Liver (tissue), 3 donors: ENCODE measurements around the gene NPTN.

Experiments used
- ATF3 ChIP-seq: IDR thresholded peaks from 2 replicates; pipeline ENCODE4 v1.6.1; 2016; ENCODE audit warnings: antibody characterized with exemption
- MAX ChIP-seq: IDR thresholded peaks from 2 replicates; pipeline ENCODE4 v1.6.1; 2016; ENCODE audit warnings: antibody characterized with exemption
- SP1 ChIP-seq: IDR thresholded peaks from 2 replicates; pipeline ENCODE4 v1.6.1; 2018; ENCODE audit warnings: antibody characterized with exemption, mild to moderate bottlenecking
- TF ChIP-seq, protein P1 (sequence below): IDR thresholded peaks from 2 replicates; pipeline ENCODE4 v1.6.1; 2016; ENCODE audit warnings: antibody characterized with exemption
- TF ChIP-seq, protein P2 (sequence below): fragments of 150-350 bp; IDR thresholded peaks from 2 replicates; pipeline ENCODE4 v1.5.1; 2017; ENCODE audit warnings: improper control_type of control experiment, low read depth, low read length; ENCODE audit not compliant: missing input control
- donor health status: healthy.
- donor health status: healthy.

DNA sequence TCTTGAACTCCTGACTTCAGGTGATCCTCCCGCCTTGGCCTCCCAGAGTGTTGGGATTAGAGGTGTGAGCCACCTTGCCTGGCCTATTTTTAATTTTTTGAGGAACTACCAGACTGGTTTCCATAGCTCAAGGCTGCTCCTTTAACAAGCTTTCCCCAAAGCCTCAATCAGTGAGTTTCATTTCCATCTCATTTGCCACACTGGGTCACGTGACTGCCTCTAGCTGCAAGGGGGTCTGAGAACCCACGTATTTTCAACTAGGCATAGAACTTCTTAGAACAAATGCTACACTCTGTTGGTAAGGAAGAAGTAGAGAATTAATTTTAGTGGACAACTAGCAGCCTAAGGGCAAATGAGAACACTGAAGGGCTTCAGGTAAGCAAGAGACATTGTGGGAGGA is 47.9 kb upstream of the NPTN start:
- TF ChIP-seq MAX (no peak), SP1 (no peak), ATF3 (no peak)
- TF ChIP-seq, protein P1, sequence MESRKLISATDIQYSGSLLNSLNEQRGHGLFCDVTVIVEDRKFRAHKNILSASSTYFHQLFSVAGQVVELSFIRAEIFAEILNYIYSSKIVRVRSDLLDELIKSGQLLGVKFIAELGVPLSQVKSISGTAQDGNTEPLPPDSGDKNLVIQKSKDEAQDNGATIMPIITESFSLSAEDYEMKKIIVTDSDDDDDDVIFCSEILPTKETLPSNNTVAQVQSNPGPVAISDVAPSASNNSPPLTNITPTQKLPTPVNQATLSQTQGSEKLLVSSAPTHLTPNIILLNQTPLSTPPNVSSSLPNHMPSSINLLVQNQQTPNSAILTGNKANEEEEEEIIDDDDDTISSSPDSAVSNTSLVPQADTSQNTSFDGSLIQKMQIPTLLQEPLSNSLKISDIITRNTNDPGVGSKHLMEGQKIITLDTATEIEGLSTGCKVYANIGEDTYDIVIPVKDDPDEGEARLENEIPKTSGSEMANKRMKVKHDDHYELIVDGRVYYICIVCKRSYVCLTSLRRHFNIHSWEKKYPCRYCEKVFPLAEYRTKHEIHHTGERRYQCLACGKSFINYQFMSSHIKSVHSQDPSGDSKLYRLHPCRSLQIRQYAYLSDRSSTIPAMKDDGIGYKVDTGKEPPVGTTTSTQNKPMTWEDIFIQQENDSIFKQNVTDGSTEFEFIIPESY = no peak
- TF ChIP-seq, protein P2, sequence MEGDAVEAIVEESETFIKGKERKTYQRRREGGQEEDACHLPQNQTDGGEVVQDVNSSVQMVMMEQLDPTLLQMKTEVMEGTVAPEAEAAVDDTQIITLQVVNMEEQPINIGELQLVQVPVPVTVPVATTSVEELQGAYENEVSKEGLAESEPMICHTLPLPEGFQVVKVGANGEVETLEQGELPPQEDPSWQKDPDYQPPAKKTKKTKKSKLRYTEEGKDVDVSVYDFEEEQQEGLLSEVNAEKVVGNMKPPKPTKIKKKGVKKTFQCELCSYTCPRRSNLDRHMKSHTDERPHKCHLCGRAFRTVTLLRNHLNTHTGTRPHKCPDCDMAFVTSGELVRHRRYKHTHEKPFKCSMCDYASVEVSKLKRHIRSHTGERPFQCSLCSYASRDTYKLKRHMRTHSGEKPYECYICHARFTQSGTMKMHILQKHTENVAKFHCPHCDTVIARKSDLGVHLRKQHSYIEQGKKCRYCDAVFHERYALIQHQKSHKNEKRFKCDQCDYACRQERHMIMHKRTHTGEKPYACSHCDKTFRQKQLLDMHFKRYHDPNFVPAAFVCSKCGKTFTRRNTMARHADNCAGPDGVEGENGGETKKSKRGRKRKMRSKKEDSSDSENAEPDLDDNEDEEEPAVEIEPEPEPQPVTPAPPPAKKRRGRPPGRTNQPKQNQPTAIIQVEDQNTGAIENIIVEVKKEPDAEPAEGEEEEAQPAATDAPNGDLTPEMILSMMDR = no peak
